BJ (cell line): ENCODE results near the gene MMS19. TPM values are rescaled to one million over a fixed set of nuclear protein-coding genes. Genes with fewer than 3 reads are reported as not detected.
A peak's percentile ranks its signal among the peaks of the same experiment; 100 is the strongest.
"Not testable (repeated sequence)": the region's sequence is repeated elsewhere in the genome, so short reads cannot be mapped to it uniquely, and the experiment has no call there.

Source experiments
- CTCF ChIA-PET: fragments of 350-600 bp; formaldehyde crosslinking; extraction: SDS; loops from one replicate; lab custom pipeline; 2021; ENCODE audit warnings: antibody characterized with exemption, inconsistent platforms; lab: Yijun Ruan, JAX
- POLR2A ChIA-PET: fragments of 300-600 bp; sonication (Branson Sonifier 250); formaldehyde crosslinking; extraction: SDS; loops from one replicate; lab custom pipeline; 2021; ENCODE audit warnings: antibody characterized with exemption; lab: Charles Lee
- DNase-seq: peaks from one replicate; pipeline ENCODE4 v3.0.0-alpha.2; 2011; ENCODE audit warnings: low read depth
- H3K27me3 ChIP-seq: 2 replicates; pipeline ENCODE4 v1.6.0; 2011; ENCODE audit warnings: low read length; ENCODE audit not compliant: control insufficient read depth, insufficient read depth
- H3K36me3 ChIP-seq: 2 replicates; pipeline ENCODE4 v1.5.1; 2011; ENCODE audit warnings: low read length; ENCODE audit not compliant: control insufficient read depth, insufficient read depth
- H3K4me3 ChIP-seq: 2 replicates; pipeline ENCODE4 v1.5.1; 2011; ENCODE audit warnings: low read depth, mild to moderate bottlenecking, control low read depth, low read length
- polyA plus RNA-seq: library from polyadenylated mRNA; depleted of rRNA; stranded (reverse); fragments of >200 nt; gene quantifications from 2 replicates; pipeline ENCODE4 v1.2.3, GENCODE V29; 2011
- TF ChIP-seq, protein P1 (sequence below): IDR thresholded peaks from 2 replicates; pipeline ENCODE4 v1.5.1; 2011; ENCODE audit warnings: low read depth, mild to moderate bottlenecking, control low read depth, inconsistent platforms, low read length, moderate library complexity; ENCODE audit not compliant: insufficient read depth

Gene MMS19
- polyA plus RNA-seq, 1 experiment: 97.5 TPM

GRCh38 chr10:97475936-97476594 is 22.2 kb downstream of the MMS19 start:
- TF ChIP-seq, protein P1, sequence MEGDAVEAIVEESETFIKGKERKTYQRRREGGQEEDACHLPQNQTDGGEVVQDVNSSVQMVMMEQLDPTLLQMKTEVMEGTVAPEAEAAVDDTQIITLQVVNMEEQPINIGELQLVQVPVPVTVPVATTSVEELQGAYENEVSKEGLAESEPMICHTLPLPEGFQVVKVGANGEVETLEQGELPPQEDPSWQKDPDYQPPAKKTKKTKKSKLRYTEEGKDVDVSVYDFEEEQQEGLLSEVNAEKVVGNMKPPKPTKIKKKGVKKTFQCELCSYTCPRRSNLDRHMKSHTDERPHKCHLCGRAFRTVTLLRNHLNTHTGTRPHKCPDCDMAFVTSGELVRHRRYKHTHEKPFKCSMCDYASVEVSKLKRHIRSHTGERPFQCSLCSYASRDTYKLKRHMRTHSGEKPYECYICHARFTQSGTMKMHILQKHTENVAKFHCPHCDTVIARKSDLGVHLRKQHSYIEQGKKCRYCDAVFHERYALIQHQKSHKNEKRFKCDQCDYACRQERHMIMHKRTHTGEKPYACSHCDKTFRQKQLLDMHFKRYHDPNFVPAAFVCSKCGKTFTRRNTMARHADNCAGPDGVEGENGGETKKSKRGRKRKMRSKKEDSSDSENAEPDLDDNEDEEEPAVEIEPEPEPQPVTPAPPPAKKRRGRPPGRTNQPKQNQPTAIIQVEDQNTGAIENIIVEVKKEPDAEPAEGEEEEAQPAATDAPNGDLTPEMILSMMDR: no peak
- Histone ChIP-seq H3K4me3 (no peak overlapping the region), H3K27me3 (no peaks in the 10 kb centered on the region), H3K36me3 (peaks cover 14% of the 10 kb centered on the region)
- ChIA-PET CTCF (interaction anchor here (1.0 to 2.7 kb wide), 5 partner anchors 12 to 78 kb away, joined by 3 to 10 read pairs (median 3); partner anchors contain the start of gene UBTD1), POLR2A (interaction anchor here (0.6 kb wide), 1 partner anchor 63 kb away, joined by 6 read pairs; no protein-coding TSS in a partner anchor)
- DNase-seq: peak; percentile 55

DNA sequence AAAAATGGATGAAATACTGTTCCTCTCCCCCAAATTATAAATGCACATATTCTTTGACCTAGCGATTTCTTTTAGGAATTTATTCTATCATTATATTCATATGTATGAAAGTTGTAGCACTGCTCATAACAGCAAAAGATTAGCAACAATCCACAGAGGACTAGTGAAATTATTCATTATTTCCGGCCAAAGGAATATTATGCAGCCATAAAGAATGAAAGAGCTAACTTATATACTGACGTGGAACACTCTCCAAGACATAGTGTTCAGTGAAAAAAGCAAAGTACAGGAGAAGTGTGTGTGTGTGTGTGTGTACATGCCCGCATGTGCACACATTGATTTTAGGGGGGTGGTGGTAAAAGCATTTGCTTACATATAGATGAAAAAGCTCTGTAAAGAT is 23.3 kb downstream of the MMS19 start:
- H3K27me3 ChIP-seq: no peaks in the 10 kb centered on the region
- POLR2A ChIA-PET: no interaction called here
- no peak for DNase-seq
- TF ChIP-seq, protein P1: no peak
- no peak overlapping the region for H3K4me3 ChIP-seq
- H3K36me3 ChIP-seq: peaks cover 21% of the 10 kb centered on the region
- CTCF ChIA-PET: interaction anchor here (0.6 to 2.7 kb wide), 3 partner anchors 11 to 231 kb away, joined by 3 to 8 read pairs (median 3); no protein-coding TSS in a partner anchor

DNA sequence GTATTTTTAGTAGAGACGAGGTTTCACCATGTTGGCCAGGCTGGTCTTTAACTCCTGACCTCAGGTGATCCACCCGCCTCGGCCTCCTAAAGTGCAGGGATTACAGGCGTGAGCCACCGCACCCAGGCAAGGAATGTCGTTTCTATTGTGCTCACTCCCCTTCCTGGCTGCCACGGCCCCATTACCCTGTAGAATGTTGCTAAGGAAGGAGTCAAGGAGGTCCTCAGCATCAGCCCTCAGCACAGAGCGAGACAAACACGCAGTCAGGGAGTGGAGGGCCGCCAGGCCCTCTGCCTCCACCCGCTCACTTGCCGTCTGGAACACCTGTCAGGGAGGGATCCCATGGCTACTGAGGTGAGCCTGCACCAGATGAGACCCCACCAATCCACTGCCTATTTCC is 29.4 kb downstream of the MMS19 start:
- DNase-seq, H3K27me3 ChIP-seq, H3K4me3 ChIP-seq, POLR2A ChIA-PET: not testable (repeated sequence)
- CTCF ChIA-PET: interaction anchor here (10.4 kb wide), 1 partner anchor 83 kb away, joined by 104 read pairs; no protein-coding TSS in a partner anchor
- peaks cover 33% of the 10 kb centered on the region for H3K36me3 ChIP-seq

- POLR2A ChIA-PET: no interaction called here
- peaks cover 31% of the 10 kb centered on the region for H3K36me3 ChIP-seq
Measured at GRCh38 chr10:97468162-97468561, 30.1 kb downstream of the MMS19 start.

GRCh38 chr10:97466755-97467154 is 31.5 kb downstream of the MMS19 start:
- Histone ChIP-seq H3K4me3 (no peak overlapping the region), H3K27me3 (no peaks in the 10 kb centered on the region), H3K36me3 (peaks cover 36% of the 10 kb centered on the region)
- ChIA-PET POLR2A (no interaction called here), CTCF (interaction anchor here (1.4 to 10.4 kb wide), 3 partner anchors 12 to 85 kb away, joined by 6 to 104 read pairs (median 7); no protein-coding TSS in a partner anchor)
- TF ChIP-seq, protein P1: no peak
- DNase-seq: no peak

More at GRCh38 chr10:97468162-97468561, 30.1 kb downstream of the MMS19 start:
- CTCF ChIA-PET: interaction anchor here (1.1 to 10.4 kb wide), 2 partner anchors 84 to 191 kb away, joined by 3 to 104 read pairs; no protein-coding TSS in a partner anchor
- TF ChIP-seq, protein P1: no peak
- Histone ChIP-seq H3K4me3 (no peak overlapping the region), H3K27me3 (no peaks in the 10 kb centered on the region)
- no peak for DNase-seq
